PC-3 (cell line): Measurements from ENCODE around the gene SMC1B. TPM values are rescaled to one million over a fixed set of nuclear protein-coding genes. Genes with fewer than 3 reads are reported as not detected.

Experiments used
- ATAC-seq: fragments of 200-7000 bp; cut with Tn5 transposase; 2 replicates; pipeline ENCODE4 v1.9.1; 2020; ENCODE audit warnings: mild to moderate bottlenecking, moderate library complexity
- BruUV-seq: library from RNA; stranded (reverse); fragments of 400-500 nt; replicated peaks from 2 replicates; lab custom pipeline; 2021; lab: Mats Ljungman, UMichigan
- CTCF ChIA-PET: fragments of 300-600 bp; sonication (Branson Sonifier 250); formaldehyde crosslinking; loops from one replicate; lab custom pipeline; 2022; ENCODE audit warnings: antibody characterized with exemption; lab: Charles Lee
- POLR2A ChIA-PET: fragments of 300-600 bp; sonication (Branson Sonifier 250); formaldehyde crosslinking; loops from one replicate; lab custom pipeline; 2022; ENCODE audit warnings: antibody characterized with exemption; ENCODE audit not compliant: unreplicated experiment; lab: Charles Lee
- DNase-seq: peaks from one replicate; pipeline ENCODE4 v3.0.0-alpha.2; 2015
- H2AFZ ChIP-seq: fragments of 300-600 bp; sonication (generic); 2 replicates; pipeline ENCODE4 v1.6.0; 2016; ENCODE audit warnings: antibody characterized with exemption, low read length
- H3F3A ChIP-seq: fragments of 300-600 bp; sonication (generic); one replicate; pipeline ENCODE4 v1.6.0; 2017; ENCODE audit warnings: antibody characterized with exemption, low read length, control low read depth, mild to moderate bottlenecking; ENCODE audit not compliant: unreplicated experiment
- H3K27ac ChIP-seq: fragments of 300-600 bp; sonication (generic); 2 replicates; pipeline ENCODE4 v1.5.1; 2016; ENCODE audit warnings: mild to moderate bottlenecking, low read length
- H3K27me3 ChIP-seq: fragments of 300-600 bp; sonication (generic); 2 replicates; pipeline ENCODE4 v1.6.1; 2016; ENCODE audit warnings: low read length, mixed read lengths
- H3K36me3 ChIP-seq: fragments of 300-600 bp; sonication (generic); 2 replicates; pipeline ENCODE4 v1.6.1; 2016; ENCODE audit warnings: low read depth, mixed run types, low read length, mixed read lengths
- H3K4me1 ChIP-seq: fragments of 300-600 bp; sonication (generic); 2 replicates; pipeline ENCODE4 v1.5.1; 2016; ENCODE audit warnings: low read length; ENCODE audit not compliant: insufficient read depth
- H3K4me2 ChIP-seq: fragments of 300-600 bp; sonication (generic); 2 replicates; pipeline ENCODE4 v1.6.0; 2016; ENCODE audit warnings: low read length
- H3K4me3 ChIP-seq: fragments of 300-600 bp; sonication (generic); 2 replicates; pipeline ENCODE4 v1.5.1; 2016; ENCODE audit warnings: mild to moderate bottlenecking, low read length, mixed read lengths
- H3K79me2 ChIP-seq: fragments of 300-600 bp; sonication (generic); 2 replicates; pipeline ENCODE4 v1.6.1; 2017; ENCODE audit warnings: low read length, mixed read lengths
- H3K9ac ChIP-seq: fragments of 300-600 bp; sonication (generic); 2 replicates; pipeline ENCODE4 v1.6.0; 2016; ENCODE audit warnings: mild to moderate bottlenecking, low read length
- H3K9me2 ChIP-seq: fragments of 300-600 bp; sonication (generic); replicated peaks from 2 replicates; pipeline ENCODE4 v1.6.1; 2016; ENCODE audit warnings: mixed run types, low read length, mixed read lengths
- H3K9me3 ChIP-seq: fragments of 300-600 bp; sonication (generic); 2 replicates; pipeline ENCODE4 v1.6.1; 2016; ENCODE audit warnings: low read length, mixed read lengths
- H4K20me1 ChIP-seq: fragments of 300-600 bp; sonication (generic); 2 replicates; pipeline ENCODE4 v1.6.1; 2016; ENCODE audit warnings: low read length, mixed read lengths
- CTCF ChIP-seq: fragments of 300-600 bp; sonication (generic); conservative IDR thresholded peaks from 2 replicates; pipeline ENCODE4 v1.5.1; 2017; ENCODE audit warnings: antibody characterized with exemption, low read depth, mild to moderate bottlenecking, low read length
- EZH2 ChIP-seq: fragments of 300-600 bp; sonication (generic); IDR thresholded peaks from one replicate; pipeline ENCODE4 v1.6.1; 2017; ENCODE audit warnings: antibody characterized with exemption, mild to moderate bottlenecking, low read length; ENCODE audit not compliant: unreplicated experiment
- EZH2phosphoT487 ChIP-seq: fragments of 300-600 bp; sonication (generic); IDR thresholded peaks from 2 replicates; pipeline ENCODE4 v1.6.1; 2018; ENCODE audit warnings: mild to moderate bottlenecking, antibody characterized with exemption, low read length, borderline replicate concordance
- intact Hi-C: fragments of 100-400 bp; cut with micrococcal nuclease; formaldehyde crosslinking; loops from 2 replicates; pipeline ENCODE4 v1.9.0; 2023
- total RNA-seq: library from RNA; depleted of rRNA; stranded (reverse); fragments of >200 nt; gene quantifications from 2 replicates; pipeline ENCODE4 v1.2.3, GENCODE V29; 2014

Gene SMC1B
- total RNA-seq, 1 experiment from 2014 or later, result 0.04 TPM

DNA sequence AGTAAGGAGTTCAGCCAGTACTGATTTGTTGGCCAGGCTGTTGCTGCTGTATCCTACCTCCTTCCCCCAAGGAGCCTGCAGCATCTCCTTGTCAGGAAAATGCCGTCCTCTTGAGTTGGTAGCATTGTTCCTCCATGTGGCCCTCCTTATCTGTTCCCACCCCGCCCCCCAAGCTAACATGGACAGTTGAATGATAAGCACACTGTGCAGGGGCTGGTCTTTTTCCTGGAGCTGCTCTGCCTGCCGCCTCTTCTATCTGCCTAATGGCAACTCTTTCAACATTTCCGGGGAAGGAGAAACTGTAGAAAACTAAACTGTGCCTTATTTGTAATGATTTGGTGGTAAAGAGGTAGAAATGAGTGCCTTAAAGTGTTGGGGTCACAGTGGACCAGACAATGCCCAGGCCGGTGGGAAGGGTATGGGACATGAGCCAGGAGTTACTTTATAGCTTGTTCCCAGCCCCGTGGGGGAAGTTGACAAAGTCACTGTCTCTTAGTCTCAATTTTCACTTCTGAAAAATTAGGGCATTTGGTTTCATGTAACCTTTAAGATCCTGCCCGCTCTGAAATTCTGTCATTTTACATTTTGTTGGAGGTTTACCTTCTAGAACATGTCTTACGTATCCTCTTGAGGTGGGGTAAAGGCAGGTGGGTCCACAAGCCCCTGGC is 99.2 kb downstream of the SMC1B start:
- TF ChIP-seq CTCF, result no peak
- TF ChIP-seq EZH2, result no peak
- no peak for TF ChIP-seq EZH2phosphoT487
- POLR2A ChIA-PET, result no interaction called here
- BruUV-seq, result no TSS peak
- Histone ChIP-seq H3K9me2 (no peaks in the 10 kb centered on the region), H3K36me3 (no peaks in the 10 kb centered on the region), H3K9ac (no peak overlapping the region), H3K9me3 (no peaks in the 10 kb centered on the region), H3F3A (no peaks in the 10 kb centered on the region), H3K27me3 (no peaks in the 10 kb centered on the region), H3K4me3 (no peak overlapping the region), H2AFZ (no peak overlapping the region), H3K4me2 (no peak overlapping the region), H3K79me2 (peaks cover 92% of the 10 kb centered on the region), H3K4me1 (peaks cover 7% of the 10 kb centered on the region), H4K20me1 (peaks cover 27% of the 10 kb centered on the region; the same call in 1 of the 2 replicates), H3K27ac (no peak overlapping the region)
- DNase-seq, result no peak
- CTCF ChIA-PET, result no interaction called here
- intact Hi-C loops, result no loop called here
- no peak for ATAC-seq

- no peak overlapping the region for H3K4me3 ChIP-seq
- ChIA-PET POLR2A (no interaction called here), CTCF (no interaction called here)
- peaks cover 14% of the 10 kb centered on the region for H3K4me1 ChIP-seq
- intact Hi-C loops, result no loop called here
- H2AFZ ChIP-seq, result no peak overlapping the region
- no TSS peak for BruUV-seq
- DNase-seq (no peak), ATAC-seq (no peak)
- 0 out of 2 replicates have a peak, but pooled peaks cover 18% of the 10 kb centered on the region for H4K20me1 ChIP-seq
- H3K27me3 ChIP-seq, result no peaks in the 10 kb centered on the region
- H3K9me3 ChIP-seq, result no peaks in the 10 kb centered on the region
- no peak for TF ChIP-seq EZH2
- TF ChIP-seq EZH2phosphoT487, result no peak
- no peak for TF ChIP-seq CTCF
- no peaks in the 10 kb centered on the region for H3K9me2 ChIP-seq
- peaks cover 79% of the 10 kb centered on the region for H3K79me2 ChIP-seq
- no peak overlapping the region for H3K4me2 ChIP-seq
- no peak overlapping the region for H3K9ac ChIP-seq
- no peaks in the 10 kb centered on the region for H3F3A ChIP-seq
- H3K36me3 ChIP-seq, result no peaks in the 10 kb centered on the region
- no peak overlapping the region for H3K27ac ChIP-seq
These were observed 100.5 kb downstream of the SMC1B start for GRCh38 chr22:45312856-45313255.

DNA sequence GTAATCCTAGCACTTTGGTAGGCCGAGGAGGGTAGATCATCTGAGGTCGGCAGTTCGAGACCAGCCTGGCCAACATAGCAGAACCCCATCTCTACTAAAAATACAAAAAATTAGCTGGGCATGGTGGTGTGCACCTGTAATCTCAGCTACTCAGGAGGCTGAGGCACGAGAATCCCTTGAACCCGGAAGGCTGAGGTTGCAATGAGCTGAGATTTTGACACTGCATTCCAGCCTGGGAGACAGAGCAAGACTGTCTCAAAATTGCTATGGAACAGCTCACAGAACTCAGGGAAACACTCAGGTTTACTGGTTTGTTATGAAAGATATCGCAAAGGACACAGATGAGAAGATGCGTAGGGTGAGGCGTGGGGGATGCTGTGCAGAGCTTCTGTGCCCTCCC is 101.0 kb downstream of the SMC1B start:
- H3K79me2 ChIP-seq, result peaks cover 74% of the 10 kb centered on the region
- POLR2A ChIA-PET, result no interaction called here
- H3K27ac ChIP-seq, result no peak overlapping the region
- H3K4me3 ChIP-seq, result no peak overlapping the region
- H3K4me1 ChIP-seq, result peaks cover 14% of the 10 kb centered on the region
- ATAC-seq (no peak), DNase-seq (no peak)
- H3K9me3 ChIP-seq, result no peaks in the 10 kb centered on the region
- no peaks in the 10 kb centered on the region for H3F3A ChIP-seq
- no peaks in the 10 kb centered on the region for H3K27me3 ChIP-seq
- H3K9me2 ChIP-seq, result no peaks in the 10 kb centered on the region
- no TSS peak for BruUV-seq
- CTCF ChIA-PET, result no interaction called here
- no peak overlapping the region for H3K4me2 ChIP-seq
- H2AFZ ChIP-seq, result no peak overlapping the region
- TF ChIP-seq EZH2 (no peak), EZH2phosphoT487 (no peak), CTCF (no peak)
- no peaks in the 10 kb centered on the region for H3K36me3 ChIP-seq
- intact Hi-C loops, result no loop called here
- 0 out of 2 replicates have a peak, but pooled peaks cover 16% of the 10 kb centered on the region for H4K20me1 ChIP-seq
- no peak overlapping the region for H3K9ac ChIP-seq
